ENCODE measurements around the gene PHLPP1. TPM values are rescaled to one million over a fixed set of nuclear protein-coding genes. Genes with fewer than 3 reads are reported as not detected.

The PHLPP1 gene
- total RNA-seq, 1 donor from 2014 or later: 4.6 TPM

- DNase-seq (ENCODE audit: low read depth, low spot score): no peak
These were observed 286.5 kb downstream of the PHLPP1 start for GRCh38 chr18:63001861-63002260.

DNA sequence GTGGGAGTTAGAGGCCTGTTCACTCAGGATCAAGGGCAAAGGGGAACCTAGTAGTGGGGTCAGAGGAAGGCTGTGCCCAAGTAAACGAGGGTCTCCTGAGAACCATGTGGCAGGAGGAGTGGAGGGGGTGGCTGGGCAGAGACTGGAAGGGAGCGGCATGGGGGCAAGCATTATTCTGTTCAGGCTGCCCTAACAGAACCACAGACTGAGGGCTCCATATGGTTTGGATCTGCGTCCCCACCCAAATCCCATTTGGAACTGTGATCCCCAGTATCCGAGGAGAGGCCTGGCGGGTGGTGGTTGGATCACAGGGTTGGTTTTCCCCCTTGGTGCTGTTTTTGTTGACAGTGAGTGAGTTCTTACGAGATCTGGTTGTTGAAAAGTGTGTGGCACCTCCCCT, 287.0 kb downstream of the PHLPP1 start:
- no peak for DNase-seq (ENCODE audit: low read depth, low spot score)

DNA sequence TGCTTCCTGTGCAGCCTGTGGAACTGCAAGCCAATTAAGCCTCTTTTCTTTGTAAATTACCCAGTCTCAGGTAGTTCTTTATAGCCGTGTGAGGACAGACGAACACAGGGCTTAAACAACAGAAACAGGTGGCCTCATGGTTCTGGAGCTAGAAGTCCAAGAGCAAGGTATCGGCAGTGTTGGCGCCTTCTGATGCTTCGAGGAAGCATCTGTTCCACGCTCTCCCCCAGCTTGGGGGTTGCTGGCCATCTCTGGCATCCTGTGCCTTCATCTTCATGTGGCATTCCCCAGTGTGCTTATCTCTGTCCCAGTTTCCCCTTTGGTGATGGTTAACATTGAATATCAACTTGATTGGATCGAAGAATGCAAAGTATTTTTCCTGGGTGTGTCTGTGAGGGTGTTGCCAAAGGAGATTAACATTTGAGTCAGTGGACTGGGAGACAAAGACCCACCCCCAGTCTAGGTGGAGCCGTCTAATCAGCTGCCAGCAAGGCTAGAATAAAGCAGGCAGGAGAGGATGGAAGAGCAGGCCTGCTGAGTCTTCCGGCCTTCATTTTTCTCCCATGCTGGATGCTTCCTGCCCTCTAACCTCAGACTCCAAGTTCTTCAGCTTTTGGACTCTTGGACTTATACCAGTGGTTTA, 287.6 kb downstream of the PHLPP1 start:
- DNase-seq (ENCODE audit: low read depth, low spot score): no peak

DNA sequence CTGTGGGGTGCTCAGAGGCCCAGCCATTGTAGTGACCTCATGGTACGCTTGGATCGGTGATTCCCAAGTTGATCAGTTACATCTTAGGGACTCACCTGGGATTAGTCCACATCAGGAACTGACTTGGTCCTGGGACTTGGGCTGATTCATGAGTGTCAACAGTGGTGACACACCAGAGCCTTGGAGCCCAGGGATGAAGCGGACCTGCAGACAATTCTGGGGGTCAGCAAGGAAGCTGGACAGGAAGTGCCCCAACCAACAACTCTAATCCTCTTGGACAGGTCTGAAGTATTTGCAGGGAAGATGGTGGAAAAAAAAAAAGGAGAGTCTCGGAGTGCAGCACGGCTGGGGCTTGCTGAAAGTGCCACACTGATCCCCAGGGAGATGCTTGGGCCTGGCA, 288.6 kb downstream of the PHLPP1 start:
- DNase-seq (ENCODE audit: low read depth, low spot score): no peak

DNA sequence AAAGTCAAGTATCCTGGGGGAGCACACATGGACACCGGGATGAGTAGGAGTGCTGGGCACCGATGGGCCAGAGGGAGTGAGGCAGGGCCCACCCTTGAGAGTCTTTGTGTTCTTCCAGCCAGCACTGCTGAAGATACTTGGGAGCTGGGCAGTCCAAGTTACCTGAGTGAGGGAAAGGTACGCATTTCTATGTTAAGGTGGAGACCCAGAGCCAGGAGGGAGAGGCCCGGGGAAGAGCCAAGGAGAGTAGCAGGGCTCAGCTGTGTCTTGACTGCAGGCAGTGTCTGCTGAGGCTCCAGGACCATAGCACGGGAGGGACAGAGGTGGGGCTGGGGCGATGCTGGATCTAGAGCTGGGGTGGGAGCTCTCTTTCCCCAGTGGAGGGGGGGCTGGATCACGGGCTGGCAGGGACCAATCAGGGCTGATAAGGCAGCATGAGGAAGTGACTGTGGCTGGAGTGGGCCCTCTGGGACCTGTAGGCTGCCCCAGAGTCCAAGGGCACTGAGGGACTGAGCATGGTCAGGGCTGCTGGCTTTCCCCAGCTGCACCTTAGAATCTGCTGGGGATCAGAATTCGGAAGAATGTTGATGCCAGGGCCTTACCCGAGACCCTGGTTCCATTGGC, 289.2 kb downstream of the PHLPP1 start:
- no peak for DNase-seq (ENCODE audit: low read depth, low spot score)

GRCh38 chr18:63005306-63005705, 290.0 kb downstream of the PHLPP1 start:
- no peak for DNase-seq (ENCODE audit: low read depth, low spot score)

GRCh38 chr18:63007231-63007630, 291.9 kb downstream of the PHLPP1 start:
- no peak for DNase-seq (ENCODE audit: low read depth, low spot score)

DNA sequence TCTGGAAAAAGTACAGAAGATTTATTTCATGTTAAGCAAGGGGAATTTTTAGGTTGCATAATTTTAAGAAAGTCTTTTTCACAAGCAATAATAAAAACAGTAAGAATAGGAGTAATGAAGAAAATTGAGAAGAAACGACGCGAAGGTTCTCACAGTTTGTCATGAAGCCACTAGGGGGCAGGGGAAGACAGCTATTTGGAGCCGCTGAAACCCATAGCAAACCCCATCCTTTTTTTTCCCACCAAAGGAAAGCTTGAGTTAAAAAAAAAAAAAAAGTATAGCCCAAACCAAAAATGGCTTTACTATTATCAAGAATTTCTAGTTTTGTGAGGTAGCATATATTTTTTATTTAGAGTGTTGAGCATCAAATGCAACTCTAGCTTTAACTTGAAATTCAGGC, 300.9 kb downstream of the PHLPP1 start:
- peak; percentile 8 for DNase-seq (ENCODE audit: low read depth, low spot score)

DNA sequence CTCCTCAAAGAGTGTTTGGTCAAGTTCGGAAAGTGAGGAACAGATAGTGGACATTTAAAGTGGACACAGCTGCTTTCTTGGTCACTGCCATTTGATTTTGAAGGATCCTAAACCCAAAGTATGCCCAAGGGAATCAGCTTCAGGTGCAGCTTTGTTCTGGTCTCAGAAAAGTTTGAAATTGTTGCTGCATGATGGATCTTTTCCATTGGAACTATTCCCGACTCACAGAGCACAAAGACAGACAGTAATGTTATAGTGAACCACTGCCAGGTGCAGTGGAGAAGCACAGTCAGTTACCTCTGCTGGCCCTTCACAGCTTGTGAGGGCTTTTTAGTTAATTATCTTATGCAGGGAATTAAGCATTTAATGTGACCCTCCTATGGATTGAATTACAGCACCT, 301.7 kb downstream of the PHLPP1 start:
- no peak for DNase-seq (ENCODE audit: low read depth, low spot score)

GRCh38 chr18:63017977-63018376, 302.6 kb downstream of the PHLPP1 start:
- no peak for DNase-seq (ENCODE audit: low read depth, low spot score)

DNA sequence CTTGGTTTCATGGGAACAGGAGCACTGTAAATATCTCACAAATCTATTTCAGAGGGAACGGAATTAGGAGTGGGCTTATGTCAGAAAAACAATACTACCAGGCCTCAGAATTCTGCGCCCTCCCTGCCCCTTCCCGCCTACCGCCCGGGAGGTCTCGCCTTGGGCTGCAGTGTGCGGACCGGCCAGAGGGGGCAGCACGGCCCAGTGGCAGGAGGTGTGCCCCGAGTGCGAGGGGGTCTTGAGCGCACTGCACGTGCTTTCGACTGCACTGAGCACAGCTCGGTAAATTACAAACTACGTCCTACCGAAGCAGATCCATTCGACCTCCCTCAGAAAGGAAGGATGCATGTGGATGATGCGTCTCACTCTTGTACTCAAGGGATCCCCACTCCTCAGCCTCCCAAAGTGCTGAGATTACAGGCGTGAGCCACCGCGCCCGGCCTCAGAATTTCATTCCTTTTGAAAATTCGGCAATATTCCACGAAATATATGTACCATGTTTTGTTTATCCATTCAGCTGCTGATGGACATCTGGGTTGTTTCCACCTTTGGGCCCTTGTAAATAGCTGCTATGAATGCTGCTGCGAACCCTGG, 307.2 kb downstream of the PHLPP1 start:
- DNase-seq (ENCODE audit: low read depth, low spot score): no peak

GRCh38 chr18:63025251-63026090, 310.1 kb downstream of the PHLPP1 start:
- no peak for DNase-seq (ENCODE audit: low read depth, low spot score)

DNA sequence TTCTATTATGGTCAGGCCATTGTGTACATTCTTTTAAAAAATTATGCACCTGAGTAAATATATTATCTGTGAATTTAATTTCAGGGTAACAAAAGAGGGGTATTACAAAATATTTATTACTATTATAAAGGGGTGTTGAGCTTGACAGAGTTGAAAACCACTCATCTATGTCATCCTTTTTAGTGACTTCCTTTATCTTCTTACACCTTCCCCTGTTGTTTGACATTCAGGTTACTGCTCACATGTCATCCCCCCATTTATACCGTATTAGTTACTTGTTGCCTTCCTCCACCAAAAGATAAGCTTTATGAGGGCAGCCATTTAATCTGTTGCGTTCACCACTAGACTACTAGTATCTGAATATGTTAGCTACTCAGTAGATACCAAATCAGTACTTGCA, 313.0 kb downstream of the PHLPP1 start:
- no peak for DNase-seq (ENCODE audit: low read depth, low spot score)

Other genes with a start within 250 kb of the PHLPP1 start
- 15.6 and 24.2 TPM in 2 replicates for gene ZCCHC2, start 192.5 kb upstream of the PHLPP1 start, total RNA-seq